Testis (tissue), 2 donors: ENCODE results near the gene ATP1A3.

Experiments used
- CTCF ChIP-seq, 3 experiments: fragments of 450-650 bp in 2 of 3; fragments of 200-600 bp in 1 of 3; sonication (generic) in 1 of 3; IDR thresholded peaks; one replicate each; pipeline ENCODE4 v1.5.1; 2016 to 2019; ENCODE audit warnings: antibody characterized with exemption in 3 of 3, mild to moderate bottlenecking in 2 of 3, moderate library complexity in 1 of 3
- POLR2A ChIP-seq: fragments of 450-650 bp; IDR thresholded peaks from one replicate; pipeline ENCODE4 v1.6.1; 2017; ENCODE audit warnings: antibody characterized with exemption, mild to moderate bottlenecking, moderate library complexity

GRCh38 chr19:41999071-41999877, 5.2 kb upstream of the ATP1A3 start:
- no peak for TF ChIP-seq POLR2A
- TF ChIP-seq CTCF (IDR thresholded peaks at IDR 0.05): no peak
